SHP77 (cell line): ENCODE data around the gene MED31.
"Not testable (repeated sequence)": the region's sequence is repeated elsewhere in the genome, so short reads cannot be mapped to it uniquely, and the experiment has no call there.

Source experiments
- DNase-seq, 2 experiments: peaks; one replicate each; lab custom pipeline; 2025; lab: John Stamatoyannopoulos, UW

Gene MED31

DNA sequence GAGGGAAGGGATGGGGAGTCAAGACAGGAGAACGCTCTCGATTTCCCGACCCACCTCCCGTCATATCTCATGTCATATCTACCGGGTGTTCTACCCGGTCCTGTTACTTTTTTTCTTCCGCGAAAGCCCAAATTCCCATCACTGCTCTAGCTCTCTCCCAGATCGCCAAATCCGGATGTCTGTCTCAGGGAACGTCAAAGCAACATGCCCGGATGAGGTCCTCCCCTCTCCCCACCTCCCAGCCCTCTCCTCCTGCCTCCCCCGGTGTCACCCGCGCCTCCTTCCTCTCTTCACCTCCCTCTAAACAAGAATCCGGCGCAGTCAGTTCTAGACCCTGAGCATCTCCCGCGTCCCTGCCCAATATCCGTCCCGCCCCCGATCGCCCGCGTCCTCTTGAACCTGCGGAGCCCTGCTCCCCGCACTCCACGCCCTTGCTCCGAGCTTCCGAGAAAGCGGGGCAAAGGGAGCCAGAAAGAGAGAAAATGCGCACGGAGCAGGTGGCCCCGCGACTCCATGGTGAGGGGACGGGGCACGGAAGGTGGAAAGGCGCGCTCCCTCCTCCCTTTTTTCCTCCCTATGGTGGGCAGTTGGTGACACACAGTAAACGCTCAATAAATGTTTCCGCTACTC, 4.4 kb upstream of the MED31 start:
- not testable (repeated sequence) for DNase-seq

DNA sequence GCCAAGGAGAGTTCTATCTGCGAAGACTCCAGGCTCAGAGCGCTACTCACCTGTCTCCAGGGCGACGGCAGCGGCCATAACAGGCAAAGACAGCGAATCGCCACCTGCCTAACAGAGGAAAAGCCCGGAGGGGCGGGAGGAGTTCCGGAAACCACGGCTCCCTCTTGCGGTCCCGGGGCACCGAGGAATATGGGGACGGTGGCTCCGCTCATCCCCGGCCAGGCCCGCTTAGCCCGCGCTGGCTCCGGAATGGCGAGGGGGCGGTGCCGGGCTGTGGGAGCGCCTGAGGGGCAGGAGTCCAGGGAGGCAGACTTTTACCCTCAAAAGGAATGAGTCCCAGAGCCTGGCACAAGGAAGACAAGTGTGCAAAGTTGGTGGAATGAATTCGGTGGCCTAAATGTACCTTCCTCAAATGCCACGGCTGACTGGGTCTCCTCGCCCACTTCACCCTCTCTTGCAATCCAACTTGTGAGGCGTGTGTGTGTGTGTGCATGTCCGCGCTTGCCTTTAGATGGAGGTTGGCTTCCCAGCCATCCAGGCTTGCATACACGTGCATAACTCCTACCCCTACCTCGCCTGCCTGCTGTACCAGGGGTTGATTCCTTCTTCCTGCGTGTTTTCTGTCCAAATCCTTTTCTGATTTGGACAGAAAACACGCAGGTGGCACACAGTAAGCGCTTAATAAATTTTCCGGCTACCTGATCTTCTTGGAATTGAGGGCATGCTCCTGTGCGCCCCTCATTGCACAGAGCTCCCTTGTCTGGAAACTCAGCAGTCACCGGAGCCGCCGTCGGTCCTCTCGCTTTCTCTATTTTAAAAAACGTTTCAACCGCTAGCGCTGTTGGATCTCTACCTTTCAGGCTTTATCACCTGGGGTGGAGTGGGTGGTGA, 3.7 kb upstream of the MED31 start:
- no peak for DNase-seq

- peak; percentile 41 to 64 for DNase-seq
Measured at GRCh38 chr17:6651919-6652452, 581 bp upstream of the MED31 start.

DNA sequence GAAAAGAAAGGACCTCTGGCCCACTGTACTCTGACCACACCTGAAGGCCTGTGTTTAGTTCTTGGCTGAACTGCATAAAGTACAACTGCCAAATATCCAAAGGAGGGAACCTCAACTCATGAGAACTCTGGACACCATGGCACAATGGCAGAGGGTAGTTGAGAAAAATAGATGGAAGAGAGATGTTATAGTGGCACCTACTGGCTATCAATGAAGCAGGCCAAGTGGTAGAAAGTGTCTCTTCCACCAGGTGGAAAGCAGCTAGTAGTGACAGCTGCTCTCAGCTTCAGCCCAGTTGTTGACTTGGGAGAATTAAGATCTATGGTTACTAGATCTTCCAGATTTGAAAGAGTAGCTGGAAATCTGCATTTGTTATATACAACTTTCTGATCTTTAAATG, 3.2 kb downstream of the MED31 start:
- peak in 1 of 2 experiments; percentile 18 for DNase-seq

- DNase-seq = no peak
Measured at GRCh38 chr17:6643451-6644125, 7.8 kb downstream of the MED31 start.

DNA sequence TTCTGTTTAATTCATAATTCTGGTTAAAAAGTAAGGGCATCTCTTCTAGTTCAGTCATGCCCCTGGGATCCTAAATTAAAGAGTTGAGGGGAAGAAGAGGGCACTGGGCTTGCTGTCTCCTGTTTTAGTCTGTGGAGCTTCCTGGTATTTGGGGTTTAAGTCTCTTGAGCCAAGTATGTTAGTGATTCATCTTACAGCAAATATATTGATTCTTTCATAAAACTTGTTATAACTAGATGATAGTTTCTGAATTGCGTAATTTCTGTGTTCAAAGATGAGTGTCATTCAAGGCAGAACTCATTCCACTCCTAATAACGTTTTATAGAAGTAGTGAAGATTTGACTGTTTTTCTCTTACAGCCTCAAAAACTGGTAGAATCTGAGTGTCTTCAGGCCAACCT, 8.8 kb downstream of the MED31 start:
- no peak for DNase-seq

DNA sequence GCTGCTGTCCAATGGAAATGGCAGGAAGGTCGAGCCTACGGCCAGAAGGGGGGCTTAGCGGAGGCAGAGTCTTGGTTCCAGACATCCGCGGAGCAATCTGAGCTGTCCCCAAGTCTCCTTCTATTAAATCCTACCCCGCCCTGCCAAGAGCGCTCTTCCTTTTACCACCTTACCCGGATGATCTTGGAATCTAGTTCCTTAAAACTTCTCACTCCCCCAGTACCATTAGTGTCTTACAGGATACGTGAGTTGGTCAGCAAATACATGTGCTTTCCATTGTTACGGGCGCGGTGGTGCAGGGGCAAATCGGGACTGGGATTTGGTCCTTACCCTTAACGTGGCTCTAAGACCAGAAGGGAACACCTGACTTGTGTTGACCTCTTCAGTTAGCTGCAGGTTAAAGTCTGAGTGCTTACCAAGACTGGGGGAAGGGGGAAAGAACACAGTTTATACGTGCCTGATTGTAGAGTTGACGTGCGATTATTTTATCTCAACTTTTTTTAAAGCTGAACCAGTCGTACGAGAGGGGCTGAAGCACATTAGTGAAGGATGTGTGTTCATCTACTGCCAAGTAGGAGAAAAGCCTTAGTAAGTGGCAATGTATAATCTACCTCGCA, 10.1 kb downstream of the MED31 start:
- peak in 1 of 2 experiments; percentile 70 for DNase-seq

- peak; percentile 94 to 95 for DNase-seq
Measured at GRCh38 chr17:6640536-6641246, 10.7 kb downstream of the MED31 start, which contains the start of the genes KIAA0753 and TXNDC17. TSS of gene KIAA0753 (minus strand) at chr17:6640711. CDS start at chr17:6635103, 5,608 bp downstream. TSS of gene TXNDC17 (plus strand) at chr17:6641060. CDS start at chr17:6641083, 23 bp downstream.

DNA sequence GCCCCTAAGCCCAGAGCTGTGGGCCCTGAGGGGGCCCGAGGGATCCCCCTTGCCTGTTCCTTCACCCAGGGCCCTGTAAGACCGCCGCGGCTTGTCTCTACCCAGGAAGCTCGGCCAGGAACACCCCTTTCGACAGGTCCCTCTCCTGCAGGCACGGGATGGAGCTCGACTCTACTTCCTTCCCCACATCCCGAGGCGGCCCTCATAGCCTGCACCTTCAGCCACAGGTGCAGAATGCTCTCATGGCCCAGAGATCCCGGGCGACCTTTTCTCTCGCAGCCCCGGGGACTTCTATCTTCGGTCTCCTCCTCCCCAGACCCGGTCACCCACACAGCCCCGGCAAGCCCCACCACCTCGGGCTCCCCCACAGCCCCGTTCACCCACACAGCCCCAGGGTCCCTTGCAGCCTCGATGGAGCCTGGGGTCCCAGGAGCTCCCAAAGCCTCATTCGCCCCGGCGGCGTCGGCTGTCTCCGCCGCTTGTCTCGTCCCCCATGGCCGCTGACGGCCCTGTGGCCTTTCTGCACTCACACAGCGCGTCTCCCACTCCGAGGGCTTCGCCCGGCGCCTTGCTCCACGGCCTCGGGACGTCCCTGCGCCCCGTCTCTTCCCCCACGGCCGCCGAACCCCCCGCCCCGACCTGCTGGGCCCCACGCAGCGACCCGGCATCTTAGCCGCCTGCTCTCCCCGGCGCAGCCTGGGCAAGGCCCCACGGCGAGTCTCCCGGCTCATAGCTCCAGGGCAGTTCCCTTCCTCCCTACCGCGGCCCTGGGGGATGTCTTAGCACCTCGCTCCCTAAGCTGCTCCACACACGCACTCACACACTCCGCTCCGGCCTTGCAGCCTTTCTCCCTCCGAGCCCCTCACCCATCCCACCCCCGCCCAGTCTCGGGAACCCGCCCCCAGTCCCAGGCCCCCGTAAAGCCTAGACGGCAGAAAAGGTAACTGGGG, 11.5 kb downstream of the MED31 start:
- peak in 1 of 2 experiments; percentile 30 for DNase-seq

DNA sequence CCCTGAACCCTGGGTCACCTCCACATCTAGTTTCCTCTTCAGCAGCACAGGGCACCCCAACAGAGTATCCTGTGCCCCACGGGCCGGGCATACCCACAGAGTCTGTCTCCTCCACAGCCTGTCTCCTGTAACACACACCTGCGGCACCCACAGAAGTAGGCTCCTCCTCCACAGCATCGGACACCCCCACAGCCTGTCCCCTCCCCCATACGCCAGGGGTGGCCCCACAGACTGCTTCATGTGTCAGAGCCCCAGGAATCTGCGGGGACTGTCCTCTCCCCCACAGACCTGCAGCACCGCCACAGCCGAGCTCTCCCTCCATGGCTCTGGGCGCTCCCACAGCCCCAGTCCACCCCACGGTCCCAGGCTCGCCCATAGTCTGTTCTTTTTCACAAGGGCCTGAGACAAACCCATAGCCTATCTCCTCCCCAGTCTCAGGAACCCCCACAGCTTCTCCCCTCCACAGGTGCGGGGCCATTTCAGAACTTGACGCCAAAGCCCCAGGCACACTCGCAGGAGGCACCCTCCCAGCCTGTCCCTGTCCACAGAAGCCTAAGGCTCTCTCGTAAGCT, 12.3 kb downstream of the MED31 start:
- no peak for DNase-seq

GRCh38 chr17:6638046-6638908, 13.1 kb downstream of the MED31 start:
- DNase-seq = no peak

DNA sequence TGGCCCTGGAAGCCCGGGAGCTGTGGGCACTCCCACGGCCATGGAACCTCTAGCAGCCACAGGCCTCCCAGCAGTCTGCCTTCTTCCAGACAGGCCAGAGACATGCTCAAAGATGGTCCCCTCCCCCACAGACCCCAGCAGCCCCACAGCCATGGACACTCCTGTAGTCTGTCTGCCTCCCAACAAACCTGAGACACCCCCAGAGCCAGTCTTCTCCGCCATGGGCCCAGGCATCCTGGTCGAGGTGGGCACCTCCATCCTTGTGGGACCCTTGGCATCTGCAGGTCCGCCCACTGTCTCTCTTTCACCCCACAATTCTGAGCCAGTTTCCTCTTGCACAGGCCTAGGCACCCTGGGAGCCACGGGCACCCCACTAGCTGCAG, 14.0 kb downstream of the MED31 start:
- DNase-seq = no peak

GRCh38 chr17:6636616-6637457, 14.6 kb downstream of the MED31 start:
- no peak for DNase-seq

DNA sequence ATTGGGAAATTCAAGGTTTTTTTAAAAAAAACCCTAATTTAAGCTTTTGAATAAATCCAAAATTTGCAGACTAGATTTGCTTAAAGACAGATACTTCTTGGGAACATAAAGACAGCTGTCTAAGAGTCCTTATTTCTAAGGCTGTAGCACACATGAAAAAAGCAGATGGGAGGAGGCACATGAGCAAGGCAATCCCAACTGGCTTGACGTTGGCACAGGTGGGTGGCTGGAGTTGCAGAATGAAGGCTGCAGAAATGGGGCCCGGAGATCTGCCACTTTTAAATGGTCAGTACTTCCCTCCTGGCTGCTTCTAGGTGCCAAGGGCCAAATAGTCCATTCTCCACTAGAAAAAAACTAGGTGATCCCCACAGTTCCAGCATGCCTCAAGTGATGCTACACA, 15.3 kb downstream of the MED31 start:
- no peak for DNase-seq

- no peak for DNase-seq
Measured at GRCh38 chr17:6633263-6633662, 18.1 kb downstream of the MED31 start.

DNA sequence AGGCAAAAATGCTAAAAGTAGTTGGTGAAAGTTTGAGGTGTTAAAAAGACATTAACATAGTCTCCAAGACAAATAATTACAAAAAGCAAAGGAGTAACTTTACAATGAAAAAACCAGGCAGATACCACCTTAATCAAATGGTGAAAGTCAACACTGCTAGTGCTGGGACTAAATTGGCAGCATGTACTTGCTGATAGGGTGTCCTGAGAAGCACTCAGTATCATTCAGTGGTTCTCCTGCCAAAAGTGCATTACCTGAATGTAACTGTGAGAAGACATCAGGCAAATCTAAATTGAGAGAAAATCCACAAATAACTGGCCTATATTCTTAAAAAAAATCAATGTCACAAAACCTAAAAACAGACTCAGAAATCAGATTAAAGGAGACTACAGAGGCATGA, 18.9 kb downstream of the MED31 start:
- DNase-seq = no peak

DNA sequence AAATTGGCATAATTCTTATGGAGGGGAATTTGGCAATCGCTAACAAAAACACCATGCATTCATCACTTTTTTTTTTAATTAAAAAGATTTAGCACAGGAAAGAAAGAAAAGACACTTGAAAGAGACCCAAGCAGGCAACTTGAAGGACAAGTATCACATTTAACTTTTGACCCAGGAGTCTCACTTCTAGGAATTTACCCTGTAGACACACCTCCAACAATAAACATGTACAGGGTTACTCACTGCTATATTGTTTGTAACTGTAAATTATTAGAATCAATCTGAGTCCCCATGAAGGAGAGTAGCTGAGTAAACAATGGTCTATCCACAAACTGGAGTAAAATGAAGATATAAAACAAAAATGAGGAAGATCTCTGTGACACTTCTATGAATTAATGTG, 21.0 kb downstream of the MED31 start:
- DNase-seq = no peak

GRCh38 chr17:6627019-6627418, 24.4 kb downstream of the MED31 start:
- DNase-seq = no peak
